Spleen (tissue), 11 donors: ENCODE measurements around the gene PRKCQ. TPM values are rescaled to one million over a fixed set of nuclear protein-coding genes. Genes with fewer than 3 reads are reported as not detected.

Source experiments
- DNase-seq: peaks from one replicate; pipeline ENCODE4 v3.0.0-alpha.2; 2020
- H3K27ac ChIP-seq, 8 donors: fragments of 200-600 bp; sonication (generic) in 7 of 8; 1 replicate in 4 of 8; 2 replicates in 4 of 8; pipeline versions ENCODE4 v1.5.0 to v1.8.0; 2016 to 2021; ENCODE audit warnings: inconsistent platforms in 4 of 8, mild to moderate bottlenecking in 4 of 8, moderate library complexity in 1 of 8
- H3K27me3 ChIP-seq, 7 donors: fragments of 200-600 bp; sonication (generic) in 6 of 7; replicated peaks in 1 of 7; 1 replicate in 4 of 7; 2 replicates in 3 of 7; pipeline versions ENCODE4 v1.5.0 to v1.8.0; 2016 to 2021; ENCODE audit warnings: inconsistent platforms in 3 of 7, mild to moderate bottlenecking in 1 of 7
- H3K36me3 ChIP-seq, 6 donors: fragments of 200-600 bp; sonication (generic) in 5 of 6; 1 replicate in 4 of 6; 2 replicates in 2 of 6; pipeline versions ENCODE4 v1.5.0 to v1.8.0; 2016 to 2021; ENCODE audit warnings: inconsistent platforms in 2 of 6
- H3K4me1 ChIP-seq, 6 donors: fragments of 200-600 bp; sonication (generic) in 5 of 6; 1 replicate in 3 of 6; 2 replicates in 3 of 6; pipeline versions ENCODE4 v1.5.0 to v1.8.0; 2016 to 2021; ENCODE audit warnings: inconsistent platforms in 3 of 6
- H3K4me3 ChIP-seq, 8 donors: fragments of 200-600 bp; sonication (generic) in 7 of 8; 1 replicate in 4 of 8; 2 replicates in 4 of 8; pipeline versions ENCODE4 v1.5.0 to v1.8.0; 2016 to 2021; ENCODE audit warnings: inconsistent platforms in 4 of 8, mild to moderate bottlenecking in 4 of 8, moderate library complexity in 2 of 8
- H3K9me3 ChIP-seq, 8 donors: fragments of 200-600 bp; sonication (generic) in 7 of 8; 1 replicate in 4 of 8; 2 replicates in 4 of 8; pipeline versions ENCODE4 v1.5.0 to v1.8.0; 2016 to 2021; ENCODE audit warnings: inconsistent platforms in 4 of 8
- POLR2A ChIP-seq, 3 donors: fragments of 450-650 bp; IDR thresholded peaks; one replicate each; pipeline ENCODE4 v1.5.1; 2017; ENCODE audit warnings: antibody characterized with exemption in 3 of 3, mild to moderate bottlenecking in 1 of 3
- POLR2AphosphoS5 ChIP-seq, 3 donors: sonication (generic); formaldehyde crosslinking; IDR thresholded peaks; one replicate each; pipeline ENCODE4 v1.5.1; 2017; ENCODE audit warnings: antibody characterized with exemption in 3 of 3
- WGBS, 5 donors: extraction: QIAGEN DNeasy Blood & Tissue Kit in 3 of 5; methylation state at CpG; one replicate each; pipeline versions ENCODE4 v1.1.5 to v1.1.7; 2013 to 2018; 5-methylcytosine and 5-hydroxymethylcytosine counted together
- intact Hi-C: fragments of 100-400 bp; cut with DNase I; formaldehyde crosslinking; loops from one replicate; pipeline ENCODE4 v1.15.0; 2023; ENCODE audit warnings: low total_unique reads
- polyA plus RNA-seq, 3 donors: library from polyadenylated mRNA; stranded (reverse); fragments of 200-250 nt; gene quantifications; one replicate each; pipeline ENCODE4 v1.2.1, GENCODE V29; 2013
- total RNA-seq, 7 donors: library from RNA; depleted of rRNA in 3 of 7; stranded (reverse); fragments of >200 nt in 3 of 7; fragmentation: NEBNext Ultra II Directional in 4 of 7; extraction: Animal tissue kit (Norgen Biotek cat#: 25700) in 4 of 7; gene quantifications; one replicate each; pipeline versions ENCODE4 v1.1.0 to v1.2.1, GENCODE V29; 2016 to 2021
- TF ChIP-seq, protein P1 (sequence below), 11 experiments: fragments of 200-600 bp in 7 of 11; fragments of 450-650 bp in 4 of 11; sonication (generic) in 4 of 11; IDR thresholded peaks in 8 of 11; conservative IDR thresholded peaks in 3 of 11; 1 replicate in 7 of 11; 2 replicates in 4 of 11; pipeline versions ENCODE4 v1.4.0 to v1.8.0; 2016 to 2021; ENCODE audit warnings: antibody characterized with exemption in 11 of 11, inconsistent platforms in 4 of 11, mild to moderate bottlenecking in 1 of 11
- donor health status: healthy with polysubstance abuse.
- donor health status: DM: no; HTN: no; CAD: no; lungs with moderate emphysema.
- donor health status: DM: no; HTN: no; CAD: no.
- donor health status: Bipolar disorder and iron deficiency.
- donor health status: healthy.
- donor health status: DM: no; HTN: no; CAD: no.
- donor health status: DM: yes; HTN: yes; CAD: no.

Gene PRKCQ
- total and polyA plus RNA-seq, 10 donors = 2.1 to 11.8 (median 8.1) TPM

GRCh38 chr10:6494936-6495592, 85.0 kb downstream of the PRKCQ start:
- DNase-seq = no peak
- peak overlapping the region in 1 of 8 donors; percentile 40 for H3K4me3 ChIP-seq
- peak overlapping the region in 7 of 8 donors; percentile 22 to 82 (median 51) for H3K27ac ChIP-seq
- no peaks in the 10 kb centered on the region for H3K9me3 ChIP-seq
- TF ChIP-seq POLR2AphosphoS5 (IDR thresholded peaks at IDR 0.05) (no peak), POLR2A (IDR thresholded peaks at IDR 0.05) (no peak)
- TF ChIP-seq, protein P1, sequence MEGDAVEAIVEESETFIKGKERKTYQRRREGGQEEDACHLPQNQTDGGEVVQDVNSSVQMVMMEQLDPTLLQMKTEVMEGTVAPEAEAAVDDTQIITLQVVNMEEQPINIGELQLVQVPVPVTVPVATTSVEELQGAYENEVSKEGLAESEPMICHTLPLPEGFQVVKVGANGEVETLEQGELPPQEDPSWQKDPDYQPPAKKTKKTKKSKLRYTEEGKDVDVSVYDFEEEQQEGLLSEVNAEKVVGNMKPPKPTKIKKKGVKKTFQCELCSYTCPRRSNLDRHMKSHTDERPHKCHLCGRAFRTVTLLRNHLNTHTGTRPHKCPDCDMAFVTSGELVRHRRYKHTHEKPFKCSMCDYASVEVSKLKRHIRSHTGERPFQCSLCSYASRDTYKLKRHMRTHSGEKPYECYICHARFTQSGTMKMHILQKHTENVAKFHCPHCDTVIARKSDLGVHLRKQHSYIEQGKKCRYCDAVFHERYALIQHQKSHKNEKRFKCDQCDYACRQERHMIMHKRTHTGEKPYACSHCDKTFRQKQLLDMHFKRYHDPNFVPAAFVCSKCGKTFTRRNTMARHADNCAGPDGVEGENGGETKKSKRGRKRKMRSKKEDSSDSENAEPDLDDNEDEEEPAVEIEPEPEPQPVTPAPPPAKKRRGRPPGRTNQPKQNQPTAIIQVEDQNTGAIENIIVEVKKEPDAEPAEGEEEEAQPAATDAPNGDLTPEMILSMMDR (IDR thresholded peaks at IDR 0.05 in 8 of 11, conservative IDR thresholded peaks at IDR 0.05 in 3 of 11) = no peak
- H3K36me3 ChIP-seq = peaks cover 0 to 20% (median 0%) of the 10 kb centered on the region in 6 donors
- no peaks in the 10 kb centered on the region for H3K27me3 ChIP-seq
- intact Hi-C loops = no loop called here
- H3K4me1 ChIP-seq = peaks cover 0 to 76% (median 22%) of the 10 kb centered on the region in 6 donors
- 66 to 71% (median 68%) methylated on average over 13 of the region's 13 CpGs for WGBS, 5 donors

DNA sequence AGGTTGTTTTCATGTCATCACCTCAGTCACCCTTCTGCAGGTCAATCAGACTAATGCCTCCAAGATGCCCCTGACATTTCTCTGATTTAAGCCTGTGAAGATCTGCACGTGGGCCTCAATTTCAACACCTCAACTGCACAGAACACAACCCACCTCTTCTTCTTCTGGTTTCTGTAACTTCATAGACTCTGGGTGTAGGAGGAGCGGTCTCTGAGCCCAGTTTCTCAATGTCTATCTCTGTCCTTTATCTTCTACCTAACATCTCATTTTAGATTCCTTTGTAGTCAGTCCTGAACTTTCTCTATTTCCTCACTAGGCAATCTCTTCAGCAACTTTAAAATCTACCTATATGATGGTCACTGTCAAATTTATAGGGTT, 85.6 kb downstream of the PRKCQ start:
- no peak overlapping the region for H3K4me3 ChIP-seq
- H3K9me3 ChIP-seq = no peaks in the 10 kb centered on the region
- no peaks in the 10 kb centered on the region for H3K27me3 ChIP-seq
- intact Hi-C loops = no loop called here
- peaks cover 0 to 72% (median 22%) of the 10 kb centered on the region in 6 donors for H3K4me1 ChIP-seq
- no peak for DNase-seq
- WGBS, 5 donors = 46 to 83% (median 61%) methylated on average over 2 of the region's 2 CpGs
- TF ChIP-seq, protein P1 (IDR thresholded peaks at IDR 0.05 in 8 of 11, conservative IDR thresholded peaks at IDR 0.05 in 3 of 11) = no peak
- TF ChIP-seq POLR2A (IDR thresholded peaks at IDR 0.05) = no peak
- TF ChIP-seq POLR2AphosphoS5 (IDR thresholded peaks at IDR 0.05) = no peak
- peak overlapping the region in 7 of 8 donors; percentile 3 to 82 (median 51) for H3K27ac ChIP-seq
- peaks cover 0 to 26% (median 0%) of the 10 kb centered on the region in 6 donors for H3K36me3 ChIP-seq

GRCh38 chr10:6493521-6494441, 86.3 kb downstream of the PRKCQ start:
- Histone ChIP-seq H3K27me3 (no peaks in the 10 kb centered on the region), H3K36me3 (peaks cover 0 to 31% (median 0%) of the 10 kb centered on the region in 6 donors), H3K9me3 (no peaks in the 10 kb centered on the region), H3K4me3 (peak overlapping the region in 1 of 8 donors; percentile 44), H3K4me1 (peaks cover 0 to 65% (median 20%) of the 10 kb centered on the region in 6 donors), H3K27ac (peak overlapping the region in 7 of 8 donors; percentile 22 to 82 (median 55))
- 67 to 79% (median 69%) methylated on average over 11 of the region's 11 CpGs for WGBS, 5 donors
- TF ChIP-seq, protein P1 (IDR thresholded peaks at IDR 0.05 in 8 of 11, conservative IDR thresholded peaks at IDR 0.05 in 3 of 11) = no peak
- no peak for TF ChIP-seq POLR2AphosphoS5 (IDR thresholded peaks at IDR 0.05)
- no peak for TF ChIP-seq POLR2A (IDR thresholded peaks at IDR 0.05)
- intact Hi-C loops = no loop called here
- no peak for DNase-seq
